Ovary (tissue), 3 donors: Measurements from ENCODE around the gene MAGEB1.

Experiments
- CTCF ChIP-seq, 3 donors: fragments of 450-650 bp in 2 of 3; fragments of 200-600 bp in 1 of 3; IDR thresholded peaks; one replicate each; pipeline versions ENCODE4 v1.5.1 to v1.8.0; 2016 to 2022; ENCODE audit warnings: antibody characterized with exemption in 3 of 3, mild to moderate bottlenecking in 1 of 3
- POLR2A ChIP-seq: fragments of 450-650 bp; IDR thresholded peaks from one replicate; pipeline ENCODE4 v1.6.1; 2017; ENCODE audit warnings: antibody characterized with exemption, mild to moderate bottlenecking, moderate library complexity
- donor health status: DM: no; HTN: no; CAD: no.

- TF ChIP-seq CTCF (IDR thresholded peaks at IDR 0.05): no peak
- no peak for TF ChIP-seq POLR2A
Measured at GRCh38 chrX:30301208-30301607, 54.3 kb downstream of the MAGEB1 start.
